HG02798 (cell line): ENCODE measurements around the gene IFNA10.
"Not testable (repeated sequence)": the region's sequence is repeated elsewhere in the genome, so short reads cannot be mapped to it uniquely, and the experiment has no call there.

ENCODE experiments used
- ATAC-seq: cut with Tn5 transposase; IDR thresholded peaks from one replicate; pipeline ENCODE4 v1.9.1; 2021; ENCODE audit warnings: mild to moderate bottlenecking; ENCODE audit not compliant: unreplicated experiment, poor library complexity

Gene IFNA10

GRCh38 chr9:21207043-21207442 lies at the start of gene IFNA10:
Gene IFNA10, minus strand, starts transcription at chr9:21207143. Its CDS starts 46 bp downstream, at chr9:21207097.
- ATAC-seq = not testable (repeated sequence)

DNA sequence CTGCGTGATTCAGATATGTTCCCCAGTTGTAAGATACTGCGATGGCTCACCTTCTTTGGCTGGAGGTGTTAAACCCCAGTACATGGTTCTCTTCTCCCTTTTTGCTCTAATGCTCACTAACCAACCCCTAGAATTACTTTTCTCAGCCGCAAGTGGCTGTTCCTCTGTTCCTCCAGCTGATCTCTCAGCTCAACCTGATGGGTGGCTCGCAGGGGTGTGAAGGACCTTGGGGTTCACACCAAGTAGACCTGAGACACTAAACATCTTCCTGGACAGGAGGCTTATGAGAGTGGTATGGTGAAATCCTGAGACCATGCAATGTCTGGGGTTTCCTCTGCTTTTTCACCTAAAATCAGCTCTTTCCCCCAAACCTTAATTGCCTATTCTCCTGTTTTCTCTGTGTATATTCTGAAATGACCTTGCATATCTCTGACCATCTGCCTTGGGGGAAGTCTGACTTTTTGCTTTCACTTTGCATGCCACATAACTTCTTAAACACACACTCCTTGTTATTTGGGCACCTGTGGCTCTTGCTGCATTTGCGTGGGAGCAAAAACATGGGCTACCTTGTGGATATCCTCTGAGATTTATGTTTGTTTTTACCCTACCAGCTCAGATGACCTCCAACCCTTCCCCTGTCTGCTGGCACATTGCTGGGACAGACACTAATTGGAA lies 48.7 kb upstream of the IFNA10 start:
- peak; percentile 36 for ATAC-seq

DNA sequence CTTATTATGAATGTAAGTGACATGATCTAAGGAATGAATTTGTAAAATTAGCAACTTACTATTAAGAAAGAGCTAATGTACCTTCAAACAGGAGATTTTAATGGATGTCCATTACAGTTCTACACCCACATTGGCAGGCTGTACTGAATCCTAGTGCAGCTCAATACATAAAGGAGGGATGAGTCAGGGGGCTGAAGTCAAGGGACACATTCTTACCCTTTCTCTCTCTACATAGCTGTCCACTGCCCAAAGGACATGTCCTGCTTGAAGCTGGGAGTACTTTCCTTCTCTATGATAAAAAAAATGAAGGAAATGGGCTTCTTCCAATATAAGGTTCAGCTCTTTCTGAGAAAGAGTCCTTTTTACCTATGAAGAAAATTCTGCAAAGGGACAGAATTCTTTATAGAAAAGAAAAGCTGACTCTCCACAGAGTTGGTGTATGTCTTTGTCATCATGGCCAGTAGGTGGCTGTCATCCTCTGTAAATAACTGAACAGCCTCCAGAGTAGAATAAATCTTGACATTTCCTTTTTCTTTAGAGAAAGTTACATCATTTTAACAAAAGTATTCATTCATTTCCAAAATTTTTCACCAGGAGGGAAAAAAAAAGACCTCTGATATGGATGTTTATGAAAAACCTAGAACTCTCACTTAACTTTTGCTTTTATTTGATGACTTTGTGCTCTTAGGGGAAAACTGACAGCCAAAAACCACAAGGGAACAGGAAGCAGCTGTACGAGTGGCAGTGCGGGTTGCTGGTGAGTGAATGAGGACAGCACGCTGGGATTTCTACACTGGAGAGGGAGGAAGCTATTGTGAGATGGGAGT lies 46.0 kb upstream of the IFNA10 start:
- ATAC-seq = peak; percentile 75

DNA sequence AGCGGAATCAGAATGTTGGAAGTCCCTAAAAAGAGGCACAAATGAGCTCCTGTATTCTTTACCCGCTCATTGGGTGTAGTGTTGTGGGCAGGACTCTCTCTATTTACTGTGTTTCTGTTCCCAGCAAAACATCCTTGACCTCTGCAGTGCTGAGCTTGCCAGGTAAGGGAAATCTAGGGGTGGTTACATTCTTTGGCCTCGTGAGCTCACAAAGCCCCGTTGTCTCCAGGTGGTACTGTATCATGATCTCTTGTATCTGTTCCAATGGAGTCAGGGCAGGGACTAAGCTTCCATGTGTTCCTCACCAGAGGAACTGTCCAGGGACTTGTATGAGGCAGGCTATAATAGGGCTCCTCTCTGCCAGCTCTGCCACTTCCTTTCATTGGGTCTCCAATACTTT lies 44.7 kb upstream of the IFNA10 start:
- no peak for ATAC-seq

DNA sequence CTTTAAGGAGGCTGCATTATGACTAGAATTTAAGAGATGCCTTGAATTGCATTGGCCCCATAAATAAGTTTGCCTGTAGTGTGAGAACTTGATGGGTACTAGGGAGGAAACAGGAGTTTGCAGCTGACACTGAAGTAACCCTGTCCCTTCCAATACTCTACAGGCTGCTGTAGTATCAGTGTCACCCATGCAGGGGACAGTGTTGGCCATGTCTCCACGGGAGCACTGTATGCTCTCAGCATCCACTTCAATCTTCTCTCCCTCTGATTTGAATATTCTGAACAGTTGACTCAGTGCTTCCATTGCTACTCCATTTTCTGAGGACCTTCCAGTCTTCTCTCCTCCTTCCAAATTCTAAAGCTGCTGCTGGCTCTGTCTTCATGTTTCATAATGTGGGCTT lies 44.2 kb upstream of the IFNA10 start:
- ATAC-seq = no peak

DNA sequence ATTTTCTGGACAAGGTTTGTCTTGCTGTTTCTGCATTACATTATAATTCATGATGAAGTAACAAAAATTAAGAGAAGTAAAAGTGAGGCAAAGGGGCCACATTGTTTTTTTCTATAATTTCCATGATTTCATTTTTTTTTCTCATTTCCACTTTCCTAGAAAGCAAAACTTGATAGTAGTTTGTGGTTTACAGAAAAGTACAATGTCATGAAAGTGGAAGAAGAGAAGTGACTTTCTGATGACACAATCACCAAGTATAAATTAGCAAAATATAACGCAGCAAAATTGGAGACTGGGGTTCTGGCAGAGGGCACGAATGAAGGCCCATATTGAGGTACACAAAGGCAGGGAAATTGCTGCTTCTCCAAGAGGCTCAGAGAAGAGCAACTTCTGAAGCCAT lies 37.9 kb upstream of the IFNA10 start:
- ATAC-seq = no peak

GRCh38 chr9:21239911-21240310 lies 33.0 kb upstream of the IFNA10 start, which contains the start of gene IFNA14:
Gene IFNA14, minus strand, starts transcription at chr9:21240005. Its CDS starts 70 bp downstream, at chr9:21239935.
- no peak for ATAC-seq

DNA sequence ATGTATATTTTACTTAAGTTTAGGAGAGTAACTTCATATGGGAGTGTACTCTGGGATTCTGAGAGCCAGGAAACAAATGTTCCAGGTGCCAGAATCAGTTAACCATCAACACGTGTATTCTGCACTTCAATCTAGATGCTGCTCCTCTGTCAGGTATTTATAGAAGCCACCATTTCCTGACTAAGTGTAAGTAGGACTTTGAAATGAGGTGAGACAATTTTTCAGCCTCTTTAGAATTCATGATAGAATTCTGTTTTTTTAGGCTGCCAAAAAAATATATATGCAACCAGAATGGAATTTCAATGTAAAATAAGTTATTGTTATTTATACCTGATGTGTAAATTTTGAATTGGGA lies 29.4 kb upstream of the IFNA10 start:
- ATAC-seq = not testable (repeated sequence)

GRCh38 chr9:21235468-21236359 lies 28.8 kb upstream of the IFNA10 start:
- ATAC-seq = peak; percentile 85

GRCh38 chr9:21234153-21234687 lies 27.3 kb upstream of the IFNA10 start:
- ATAC-seq = no peak

DNA sequence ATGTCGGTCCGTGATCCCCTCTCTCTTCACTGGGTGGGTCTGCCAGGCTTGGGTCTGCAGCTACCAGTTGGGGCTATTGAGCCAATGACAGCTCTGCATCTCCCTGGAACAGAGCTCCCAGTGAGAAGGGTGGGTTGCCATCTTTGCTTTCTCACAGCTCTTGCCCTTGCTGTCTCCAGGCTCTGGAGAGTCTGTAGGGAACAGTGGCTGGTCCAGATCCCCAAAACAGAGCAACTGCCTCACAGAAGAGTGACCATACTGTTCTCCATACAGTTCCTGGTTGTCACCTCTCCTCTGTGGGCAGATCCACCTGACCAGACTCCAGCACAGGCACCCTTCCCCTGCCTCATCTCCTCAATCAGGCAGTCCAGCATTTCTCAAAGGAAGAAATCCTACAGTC lies 26.3 kb upstream of the IFNA10 start:
- ATAC-seq = no peak

DNA sequence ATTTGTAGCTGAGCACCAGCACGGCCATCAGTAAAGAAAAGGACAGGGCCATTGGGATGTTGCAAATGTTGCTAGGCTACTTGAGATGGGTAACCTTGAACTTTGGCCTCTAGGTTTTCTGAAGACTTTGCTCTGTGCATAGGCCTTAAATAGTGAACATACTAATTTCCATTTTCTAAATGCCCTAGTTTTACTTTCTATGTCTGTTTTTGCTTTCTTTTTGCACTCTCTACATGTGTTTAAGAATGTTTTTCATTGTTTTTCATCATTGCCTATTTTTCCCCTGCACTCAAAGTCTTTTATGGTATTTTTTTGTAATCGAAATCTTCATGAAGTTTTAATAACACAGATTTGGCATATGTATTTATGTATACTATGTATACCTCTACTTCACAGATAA lies 21.2 kb upstream of the IFNA10 start, which contains the start of gene IFNA17:
IFNA17 (minus strand) TSS at position 101 of the 400 bp plus-strand sequence; CDS start at position 52, 49 bp downstream.
- ATAC-seq = no peak

DNA sequence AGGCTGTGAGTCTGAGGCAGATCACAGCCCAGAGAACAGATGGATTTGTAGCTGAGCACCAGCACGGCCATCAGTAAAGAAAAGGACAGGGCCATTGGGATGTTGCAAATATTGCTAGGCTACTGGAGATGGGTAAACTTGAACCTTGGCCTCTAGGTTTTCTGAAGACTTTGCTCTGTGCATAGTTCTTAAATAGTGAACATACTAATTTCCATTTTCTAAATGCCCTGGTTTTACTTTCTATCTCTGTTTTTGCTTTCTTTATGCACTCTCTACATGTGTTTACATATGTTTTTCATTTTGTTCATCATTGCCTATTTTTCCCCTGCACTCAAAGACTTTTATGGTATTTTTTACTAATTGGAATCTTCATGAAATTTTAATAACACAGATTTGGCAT lies 10.3 kb upstream of the IFNA10 start, which contains the start of gene IFNA16:
IFNA16 (minus strand) TSS at position 101 of the 400 bp plus-strand sequence; CDS start at position 95, 6 bp downstream.
- ATAC-seq = not testable (repeated sequence)

- ATAC-seq = peak; percentile 83
Measured at GRCh38 chr9:21213411-21214326, 6.7 kb upstream of the IFNA10 start.

GRCh38 chr9:21212160-21212559 lies 5.2 kb upstream of the IFNA10 start:
- ATAC-seq = not testable (repeated sequence)

DNA sequence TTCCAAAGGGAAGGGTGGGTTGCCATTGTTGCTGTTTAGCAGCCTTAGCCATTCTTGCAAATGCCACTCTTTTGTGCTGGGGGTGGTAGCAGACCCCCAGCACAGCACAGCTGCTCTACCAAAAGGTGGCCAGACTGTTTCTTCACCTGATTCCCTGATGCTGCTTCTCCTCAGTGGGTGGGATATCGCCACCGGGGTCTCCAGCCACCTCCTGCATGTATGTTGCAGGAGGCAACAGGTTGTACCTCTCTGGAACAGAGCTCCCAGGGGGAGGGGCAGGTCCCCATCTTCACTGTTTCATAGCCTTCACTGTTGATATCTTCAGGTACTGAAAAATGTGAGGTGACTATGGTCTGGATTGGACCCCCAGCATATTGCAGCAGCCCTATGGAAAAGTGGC lies 3.8 kb upstream of the IFNA10 start:
- ATAC-seq = not testable (repeated sequence)

DNA sequence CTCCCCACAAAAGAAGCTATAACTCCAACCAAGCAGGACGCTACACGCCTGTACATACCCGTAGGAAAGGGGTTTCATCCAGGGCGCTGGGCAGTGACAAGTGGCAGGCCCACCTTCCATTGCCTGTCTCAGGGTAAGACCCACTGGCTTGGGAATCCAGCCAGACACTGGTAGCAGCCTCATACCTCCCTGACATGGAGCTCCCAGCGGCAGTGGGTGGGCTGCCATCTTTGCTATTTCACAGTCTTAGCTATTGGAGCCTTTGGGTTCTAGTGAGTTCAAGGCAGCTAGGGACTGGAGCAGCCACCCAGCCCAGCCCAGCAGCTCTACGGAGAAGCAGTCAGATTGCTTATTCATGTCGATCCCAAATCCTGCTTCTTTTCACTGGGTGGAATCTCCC lies 3.4 kb upstream of the IFNA10 start:
- ATAC-seq = no peak

DNA sequence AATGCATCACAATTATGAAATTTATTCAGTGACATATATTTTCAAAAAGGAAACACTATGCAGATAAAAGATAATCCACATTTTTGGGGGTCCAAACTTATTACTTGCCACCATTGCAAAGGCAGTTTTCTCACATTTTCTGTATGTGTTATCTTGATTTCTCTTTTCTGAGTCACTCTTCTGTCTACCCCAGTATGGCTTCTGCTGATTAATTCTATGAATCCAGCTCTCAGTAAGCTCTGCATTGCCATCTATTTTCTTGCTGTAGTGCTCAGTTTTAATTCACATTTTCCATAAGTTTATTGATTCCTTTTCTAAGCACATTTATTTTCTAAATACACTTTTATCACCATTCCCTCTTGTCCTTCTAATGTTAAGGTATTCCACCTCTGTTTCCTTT lies 1.7 kb downstream of the IFNA10 start:
- ATAC-seq = no peak

DNA sequence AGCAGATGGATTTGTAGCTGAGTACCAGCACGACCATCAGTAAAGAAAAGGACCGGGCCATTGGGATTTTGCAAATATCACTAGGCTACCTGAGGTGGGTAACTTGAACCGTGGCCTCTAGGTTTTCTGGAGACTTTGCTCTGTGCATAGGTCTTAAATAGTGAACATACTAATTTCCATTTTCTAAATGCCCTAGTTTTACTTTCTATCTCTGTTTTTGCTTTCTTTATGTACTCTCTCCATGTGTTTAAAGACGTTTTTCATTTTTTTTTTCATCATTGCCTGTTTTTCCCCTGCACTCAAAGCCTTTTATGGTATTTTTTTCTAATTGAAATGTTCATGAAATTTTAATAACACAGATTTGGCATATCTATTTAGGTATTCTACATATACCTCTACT lies 4.8 kb downstream of the IFNA10 start, which contains the start of gene IFNA7:
IFNA7 (minus strand) TSS at position 101 of the 400 bp plus-strand sequence; CDS start at position 61, 40 bp downstream.
- not testable (repeated sequence) for ATAC-seq
